ENCODE measurements around the gene RAD51B.
"Not testable (repeated sequence)": the region's sequence is repeated elsewhere in the genome, so short reads cannot be mapped to it uniquely, and the experiment has no call there.

Gene RAD51B

DNA sequence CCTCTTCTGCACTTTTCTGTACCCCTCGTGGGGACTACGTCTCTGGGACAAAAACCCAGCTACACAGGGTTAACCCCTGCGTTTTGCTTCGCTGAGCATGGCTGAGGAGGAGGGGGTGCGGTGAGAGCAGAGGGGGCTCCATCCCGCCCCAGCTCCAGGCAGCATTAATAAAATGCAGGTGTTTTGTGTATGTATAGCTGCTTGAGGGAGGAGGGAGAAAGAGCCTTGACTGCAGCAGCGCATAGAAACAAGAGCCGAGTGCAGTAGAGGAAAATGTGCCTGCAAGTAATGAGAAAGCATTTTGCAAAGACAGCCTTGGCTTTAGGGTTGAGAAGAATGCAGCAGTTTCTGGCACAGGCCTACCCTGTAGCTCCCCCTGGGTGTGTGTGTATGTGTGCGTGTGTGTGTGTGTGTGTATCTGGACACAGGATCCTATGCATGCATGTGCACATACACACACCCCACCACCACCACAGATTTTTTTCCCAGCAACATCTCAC lies 869.3 kb downstream of the RAD51B start:
- peak; percentile 83 for DNase-seq (ENCODE audit: low read depth)

DNA sequence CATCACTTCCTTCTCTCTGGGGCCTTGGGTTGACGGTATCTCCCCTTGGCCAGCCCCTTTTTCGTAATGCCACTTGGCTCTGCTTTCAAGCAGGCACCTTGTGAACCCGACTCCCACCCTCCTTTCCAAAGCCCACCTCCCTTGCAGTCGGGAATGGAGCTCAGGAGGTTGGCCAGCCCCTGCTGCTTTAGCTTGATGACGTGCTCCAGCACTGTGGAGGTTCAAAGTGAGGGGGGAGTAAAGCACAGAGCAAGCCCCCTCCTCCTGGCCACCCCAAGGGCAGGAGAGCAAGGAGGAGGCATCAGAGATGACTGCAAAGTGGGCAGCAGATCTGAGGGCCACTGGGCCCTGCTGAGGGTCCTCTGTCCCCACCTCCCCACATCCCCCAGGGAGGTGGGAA lies 869.9 kb downstream of the RAD51B start:
- no peak for DNase-seq (ENCODE audit: low read depth)

DNA sequence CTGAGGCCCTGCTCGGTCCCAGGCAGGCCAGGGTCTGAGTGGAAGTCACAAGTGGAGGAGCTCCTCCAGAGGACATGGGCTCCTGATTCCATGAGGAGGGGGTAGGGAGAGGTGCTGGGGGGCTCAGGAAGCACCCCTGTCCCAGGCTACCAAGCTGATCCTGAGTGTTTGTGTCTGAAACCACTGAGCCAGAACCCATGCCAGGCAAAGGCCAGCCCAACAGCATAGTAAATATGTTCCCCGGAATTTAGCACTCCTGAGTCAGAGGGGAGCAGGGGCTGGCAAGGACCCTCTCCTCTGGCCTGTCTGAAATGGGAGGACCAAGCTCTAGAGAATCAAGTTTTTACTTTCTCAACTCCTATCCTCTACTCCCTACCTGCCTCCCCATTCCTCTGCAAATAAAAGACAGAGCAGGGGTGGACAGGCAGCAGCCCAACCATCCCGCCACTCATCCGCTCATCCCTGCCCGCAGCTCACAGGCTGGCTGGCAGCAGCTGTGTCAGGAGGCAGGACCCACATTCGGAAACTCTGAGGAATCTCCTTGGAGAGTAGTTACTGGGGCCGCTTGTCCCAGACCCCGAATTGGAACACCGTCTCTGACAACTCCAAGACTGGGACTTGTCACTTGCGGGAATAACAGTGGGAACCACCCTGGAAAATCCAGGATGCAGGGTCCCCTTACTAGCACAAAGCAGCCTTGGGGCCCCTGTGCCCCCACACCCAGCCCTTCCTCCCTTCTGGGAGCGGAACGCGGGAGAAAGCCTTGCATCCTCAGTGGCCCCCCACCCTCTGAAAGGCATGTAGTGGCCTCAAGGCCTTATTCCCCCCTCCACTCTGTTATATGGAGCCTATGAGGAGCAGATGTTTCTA lies 870.7 kb downstream of the RAD51B start:
- no peak for DNase-seq (ENCODE audit: low read depth)

DNA sequence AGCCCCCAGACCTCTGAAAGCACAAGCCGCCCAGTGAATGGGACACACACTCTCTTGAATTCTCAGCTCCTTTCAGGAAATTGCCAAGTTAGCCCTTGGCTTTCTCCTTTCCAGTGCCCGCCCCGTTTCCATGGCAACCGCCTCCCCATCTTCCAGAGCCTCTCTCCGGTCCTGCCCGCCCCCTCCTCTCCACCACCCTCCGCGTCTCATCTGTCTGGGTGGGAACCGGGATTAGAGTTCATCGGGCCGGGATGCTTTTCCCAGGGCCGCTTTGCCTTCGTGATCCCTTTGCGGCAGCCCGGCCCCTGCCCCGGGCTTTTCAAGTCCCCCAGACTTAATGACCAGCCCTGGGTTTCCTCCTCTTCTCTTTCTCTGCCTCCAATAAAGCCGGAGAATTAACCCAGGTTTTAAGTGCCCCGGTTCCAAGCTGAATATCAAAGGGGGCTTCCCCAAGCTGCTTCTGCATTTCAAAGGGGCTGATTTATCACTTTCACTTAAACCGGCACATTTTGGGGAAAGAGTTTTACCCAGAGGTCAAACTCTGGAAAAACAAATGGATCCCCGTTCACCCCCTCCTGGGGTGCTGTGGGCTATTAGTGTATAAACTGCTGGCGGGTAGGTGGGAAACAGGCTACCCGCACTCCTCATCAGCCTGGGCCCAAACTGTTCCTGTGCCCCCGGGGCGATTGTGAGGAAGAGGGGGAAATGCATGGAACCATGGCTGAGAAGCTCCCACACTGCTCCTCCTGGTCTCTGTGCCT lies 871.6 kb downstream of the RAD51B start:
- DNase-seq (ENCODE audit: low read depth) = no peak

DNA sequence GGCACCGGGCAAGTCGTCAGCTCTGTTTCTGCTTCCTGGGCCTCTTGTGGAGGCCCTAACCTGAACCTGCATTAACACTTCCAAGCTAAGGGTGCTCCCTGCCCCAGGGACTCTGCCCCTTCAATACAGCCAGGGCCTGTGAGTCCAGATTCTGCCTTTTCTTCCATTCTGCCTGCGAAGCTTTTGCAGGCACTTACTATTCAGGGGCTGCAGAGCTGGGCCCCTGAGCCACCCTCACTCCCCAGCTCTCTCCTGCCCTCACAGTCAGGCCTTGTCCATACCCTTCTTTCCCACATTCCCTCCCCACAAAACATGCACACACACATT lies 872.2 kb downstream of the RAD51B start:
- no peak for DNase-seq (ENCODE audit: low read depth)

DNA sequence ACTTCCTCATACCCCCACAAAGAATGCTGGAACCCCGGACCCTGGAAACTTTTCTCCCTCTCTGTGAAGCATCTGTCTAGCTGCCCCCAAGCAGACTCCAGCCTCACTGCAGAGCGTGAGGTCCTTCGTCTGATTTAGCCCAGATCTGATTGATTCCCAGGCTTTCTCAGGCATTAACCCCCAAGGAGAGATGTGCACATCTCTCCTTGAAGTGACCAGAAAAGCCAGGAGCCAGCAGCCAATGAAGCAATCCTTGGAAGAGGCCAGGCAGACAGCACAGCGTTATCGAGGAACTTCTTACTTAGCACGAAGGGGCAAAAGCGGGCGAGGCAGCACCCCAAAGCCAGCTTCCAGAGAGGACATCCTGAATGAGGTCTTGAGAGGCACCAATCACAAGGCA lies 872.6 kb downstream of the RAD51B start:
- no peak for DNase-seq (ENCODE audit: low read depth)

DNA sequence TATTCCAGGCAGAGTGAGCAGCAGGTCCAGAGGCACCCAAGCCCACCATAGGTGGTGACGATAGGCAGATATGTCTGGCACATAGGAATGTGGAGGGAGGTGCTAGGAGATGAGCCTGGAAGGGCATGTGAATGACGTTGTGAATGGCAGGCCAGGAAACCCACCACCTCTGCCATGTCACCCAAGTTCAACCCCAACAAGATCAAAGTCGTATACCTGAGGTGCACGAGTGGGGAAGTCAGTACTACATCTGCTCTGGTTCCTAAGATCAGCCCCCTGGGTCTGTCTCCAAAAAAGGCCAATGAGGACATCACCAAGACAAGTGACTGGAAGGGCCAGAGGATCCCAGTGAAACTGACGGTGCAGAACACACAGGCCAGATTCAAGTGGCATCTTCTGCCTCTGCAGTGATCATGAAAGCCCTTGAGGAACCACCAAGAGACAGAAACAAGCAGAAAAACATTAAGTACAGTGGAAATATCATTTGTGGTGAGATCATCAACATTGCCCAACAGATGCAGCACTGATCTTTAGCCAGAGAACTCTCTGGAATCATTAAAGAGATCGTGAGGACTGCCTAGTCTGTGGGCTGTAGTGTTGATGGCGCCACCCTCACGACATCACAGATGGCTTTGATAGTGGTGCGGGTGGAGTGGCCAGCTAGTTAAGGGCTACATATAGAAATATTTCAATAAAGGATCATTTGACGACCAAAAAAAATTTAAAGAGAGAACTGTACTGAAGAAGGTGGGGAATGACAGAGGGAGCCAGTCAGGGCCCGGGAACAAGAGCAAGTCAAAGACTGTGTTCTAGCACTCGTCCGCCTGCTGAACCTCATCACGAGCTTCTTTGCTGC lies 873.6 kb downstream of the RAD51B start:
- peak; percentile 89 for DNase-seq (ENCODE audit: low read depth)

DNA sequence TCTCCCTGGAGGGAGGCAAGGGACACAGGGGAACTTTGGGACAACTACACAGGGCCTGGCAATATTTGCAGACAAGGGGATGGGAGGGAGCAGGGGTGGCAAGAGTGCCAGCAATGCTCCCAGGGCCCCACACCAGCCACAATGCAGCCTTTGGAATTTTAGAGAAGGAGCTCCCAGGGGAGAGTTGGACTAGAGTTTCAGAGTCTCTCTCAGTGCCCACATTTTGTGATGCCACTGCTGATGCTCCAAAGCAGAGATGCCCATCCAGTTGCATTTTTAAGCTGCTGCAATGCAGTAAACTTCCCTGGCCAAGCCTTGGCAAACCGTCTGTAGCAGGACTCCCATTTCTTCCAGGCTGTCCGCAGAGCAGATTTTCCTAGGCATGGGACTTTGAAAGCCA lies 874.3 kb downstream of the RAD51B start:
- DNase-seq (ENCODE audit: low read depth) = no peak

DNA sequence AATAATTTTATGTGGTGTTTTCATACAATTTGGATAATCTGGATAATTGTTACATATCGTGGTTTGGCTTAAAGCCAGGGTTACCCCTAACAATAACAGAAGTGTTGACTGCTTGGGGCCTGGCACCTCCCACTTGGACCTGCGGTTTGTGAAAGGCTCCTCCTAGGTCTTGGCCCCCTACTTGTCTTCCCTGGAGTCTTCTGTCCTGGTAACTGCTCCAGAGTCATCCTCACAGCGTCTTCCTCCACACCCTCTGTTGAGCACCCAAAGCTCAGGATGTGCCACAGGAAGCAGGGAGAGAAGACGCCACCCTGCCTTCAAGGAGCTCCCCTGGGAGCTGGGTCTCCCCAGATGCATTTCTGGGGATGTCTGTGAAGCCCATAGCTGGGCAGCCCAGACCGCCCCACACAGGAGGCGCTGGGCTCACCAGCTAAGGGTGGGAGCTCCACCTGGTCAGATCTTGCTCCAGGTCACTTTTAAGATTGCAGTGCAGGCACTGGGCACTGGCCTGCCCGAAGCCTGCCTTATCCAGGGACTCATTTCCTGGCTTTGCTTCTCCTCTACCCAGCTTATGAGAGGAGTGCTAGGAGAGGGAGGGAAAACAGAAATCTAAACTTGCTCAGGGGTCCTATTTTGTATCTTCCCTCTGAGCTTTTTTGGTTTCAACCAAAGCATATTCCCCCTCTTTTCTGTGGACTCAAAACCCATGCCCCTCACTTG lies 875.1 kb downstream of the RAD51B start:
- peak; percentile 71 for DNase-seq (ENCODE audit: low read depth)

DNA sequence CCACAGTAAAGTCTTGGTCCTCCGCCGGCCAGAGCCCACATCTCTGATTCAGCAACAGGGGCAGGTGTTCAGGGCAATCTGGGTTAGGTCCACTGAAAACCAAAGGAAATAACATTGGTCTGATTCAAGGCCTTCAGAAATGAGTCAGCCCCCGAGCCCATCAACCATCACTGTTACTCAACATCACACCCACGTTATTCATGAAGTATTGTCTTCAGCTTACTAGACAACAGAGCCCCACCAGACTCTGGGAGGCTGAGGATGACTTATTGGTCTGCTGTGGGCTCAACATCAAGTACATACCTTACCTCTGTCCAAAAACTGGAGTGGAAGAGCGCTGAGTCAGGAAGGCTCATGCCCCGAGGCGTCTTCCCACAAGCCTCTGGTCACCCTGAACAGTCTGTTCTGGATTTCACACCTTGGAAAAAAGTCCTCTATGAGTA lies 875.8 kb downstream of the RAD51B start:
- DNase-seq (ENCODE audit: low read depth) = peak; percentile 100

DNA sequence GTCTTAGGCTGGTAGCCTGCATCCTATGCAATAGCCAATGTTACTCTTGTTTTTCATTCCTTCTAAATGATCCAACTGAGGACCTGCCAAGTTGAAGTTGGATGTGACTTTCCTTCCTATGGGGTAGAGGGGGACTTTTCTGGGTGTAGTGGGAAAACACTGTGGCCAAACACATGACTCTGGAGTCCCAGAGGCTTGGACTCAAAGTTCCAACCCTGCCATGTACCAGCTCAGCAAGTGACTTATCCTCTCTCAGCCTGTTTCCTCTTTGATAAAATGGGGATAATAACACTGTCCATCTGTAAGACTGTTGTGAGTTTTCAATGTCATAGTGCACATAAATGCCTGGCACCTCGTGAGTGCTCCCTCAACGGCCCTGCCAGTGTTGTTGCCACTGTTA lies 876.3 kb downstream of the RAD51B start:
- no peak for DNase-seq (ENCODE audit: low read depth)

DNA sequence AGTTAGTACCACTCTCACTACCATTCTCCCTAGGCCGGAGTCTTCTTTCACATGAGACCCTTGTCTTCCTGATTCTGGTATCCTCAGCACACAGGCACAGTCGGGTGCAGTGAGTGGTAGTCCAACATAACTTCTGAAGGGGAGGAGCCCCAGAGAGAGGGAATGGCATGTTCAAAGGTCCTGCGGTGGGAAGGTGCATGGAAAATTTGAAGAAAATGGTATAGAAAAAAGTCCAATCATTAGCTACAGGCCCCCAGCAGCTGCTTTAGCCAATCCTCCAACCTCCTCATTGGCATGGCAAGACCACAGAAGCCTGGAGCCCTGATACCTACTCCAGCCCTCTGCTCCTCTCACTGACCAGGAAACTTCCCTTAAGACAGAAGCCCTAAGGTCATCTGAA lies 876.7 kb downstream of the RAD51B start:
- no peak for DNase-seq (ENCODE audit: low read depth)

DNA sequence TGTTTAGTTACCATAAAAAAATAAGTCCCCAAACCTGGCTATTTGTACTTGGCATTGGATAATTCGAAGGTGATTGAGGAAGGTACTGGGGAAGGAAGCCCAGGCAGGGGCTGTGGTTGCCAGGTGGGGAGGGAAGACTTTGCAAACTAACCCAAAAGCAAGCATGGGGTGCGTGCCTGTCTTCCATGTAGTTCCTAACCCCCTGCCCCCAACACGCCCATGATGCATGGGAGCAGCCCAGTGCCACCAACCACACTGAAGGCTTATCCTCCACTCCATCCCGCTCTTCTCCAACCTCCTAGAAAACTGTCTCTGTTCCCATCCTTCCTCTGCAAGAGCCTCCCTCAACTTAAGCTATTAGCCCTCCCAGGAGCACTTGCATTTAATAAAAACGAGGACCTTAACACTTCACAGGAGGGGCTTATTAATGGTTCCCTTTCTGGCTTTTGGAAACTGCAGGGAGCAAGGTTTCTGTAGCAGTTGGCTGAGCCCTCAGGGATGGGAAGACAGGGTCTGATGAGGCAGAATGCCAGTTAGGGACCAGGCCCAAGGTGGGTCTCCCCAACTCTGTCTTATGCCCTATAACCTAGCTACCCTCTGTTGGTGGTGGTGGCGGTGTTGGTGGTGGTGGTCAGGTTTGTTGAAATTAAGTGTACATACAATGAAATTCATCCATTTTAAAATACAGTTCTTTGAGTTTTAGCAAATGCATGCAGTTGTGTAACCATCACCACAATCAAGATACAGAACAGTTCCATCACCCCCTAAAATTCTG lies 877.3 kb downstream of the RAD51B start:
- DNase-seq (ENCODE audit: low read depth) = no peak

DNA sequence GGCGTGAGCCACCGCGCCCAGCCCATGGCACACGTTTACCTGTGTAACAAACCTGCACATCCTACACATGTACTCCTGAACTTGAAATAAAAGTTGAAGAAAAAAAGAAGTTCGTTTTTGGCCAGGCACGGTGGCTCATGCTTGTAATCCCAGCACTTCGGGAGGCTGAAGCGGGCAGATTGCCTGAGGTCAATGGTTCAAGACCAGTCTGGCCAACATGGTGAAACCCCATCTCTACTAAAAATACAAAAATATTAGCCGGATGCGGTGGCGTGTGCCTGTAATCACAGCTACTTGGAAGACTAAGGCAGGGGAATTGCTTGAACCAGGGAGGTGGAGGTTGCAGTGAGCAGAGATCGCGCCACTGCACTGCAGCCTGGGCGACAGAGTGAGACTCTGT lies 879.2 kb downstream of the RAD51B start:
- DNase-seq (ENCODE audit: low read depth) = not testable (repeated sequence)

DNA sequence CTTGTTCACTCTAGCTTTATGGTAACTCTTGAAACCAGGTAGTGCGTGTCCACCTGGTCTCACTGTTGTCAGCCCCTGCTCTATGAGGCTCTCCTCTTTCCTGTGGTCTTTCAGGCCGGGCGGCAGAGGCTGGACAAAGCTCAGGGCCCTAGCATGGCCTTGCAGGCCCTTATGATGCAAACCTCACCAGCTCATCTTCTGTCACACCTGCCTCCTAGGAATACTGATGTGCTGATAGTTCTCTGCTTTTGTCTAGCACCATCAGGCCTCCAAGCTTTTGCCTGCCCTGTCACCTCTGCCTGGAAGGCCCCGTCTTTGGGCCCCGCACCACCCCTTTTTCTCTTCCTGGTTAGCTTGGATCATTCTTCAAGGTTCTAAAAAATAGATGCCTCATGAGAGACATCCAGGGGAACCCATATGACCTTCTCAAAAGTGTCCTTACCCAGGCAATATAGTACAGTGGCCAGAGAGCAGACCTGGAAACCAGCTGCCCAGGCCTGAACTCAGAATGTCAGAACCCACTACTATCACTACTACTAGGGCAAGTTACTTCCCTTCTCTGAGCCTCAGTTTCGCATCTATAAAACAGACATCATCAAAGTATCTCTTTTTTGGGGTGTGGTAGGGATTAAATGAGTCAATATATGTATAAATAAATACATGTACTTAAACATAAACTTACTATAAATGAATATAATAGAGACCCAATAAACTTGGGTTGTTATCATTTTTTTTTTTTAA lies 881.6 kb downstream of the RAD51B start:
- DNase-seq (ENCODE audit: low read depth) = no peak

DNA sequence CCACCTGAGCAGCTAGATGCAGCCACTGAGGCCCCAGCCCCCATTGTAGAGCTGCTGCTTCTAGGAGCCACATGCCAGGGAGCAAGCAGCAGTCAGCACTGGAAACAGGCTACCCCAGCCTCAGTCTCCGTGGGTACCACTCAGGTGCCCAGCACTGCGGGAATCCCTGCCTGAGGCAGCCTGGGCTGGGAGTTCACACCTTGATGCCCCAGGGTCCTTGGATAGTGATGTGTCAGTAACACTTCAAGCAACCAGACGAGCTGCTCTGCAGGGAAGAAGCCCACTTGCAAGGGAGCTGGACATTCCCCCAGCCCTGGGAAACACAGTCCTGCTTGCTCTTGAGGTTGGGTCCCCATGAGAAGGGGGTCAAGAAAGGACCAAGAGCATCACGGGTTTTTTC lies 882.6 kb downstream of the RAD51B start:
- no peak for DNase-seq (ENCODE audit: low read depth)

DNA sequence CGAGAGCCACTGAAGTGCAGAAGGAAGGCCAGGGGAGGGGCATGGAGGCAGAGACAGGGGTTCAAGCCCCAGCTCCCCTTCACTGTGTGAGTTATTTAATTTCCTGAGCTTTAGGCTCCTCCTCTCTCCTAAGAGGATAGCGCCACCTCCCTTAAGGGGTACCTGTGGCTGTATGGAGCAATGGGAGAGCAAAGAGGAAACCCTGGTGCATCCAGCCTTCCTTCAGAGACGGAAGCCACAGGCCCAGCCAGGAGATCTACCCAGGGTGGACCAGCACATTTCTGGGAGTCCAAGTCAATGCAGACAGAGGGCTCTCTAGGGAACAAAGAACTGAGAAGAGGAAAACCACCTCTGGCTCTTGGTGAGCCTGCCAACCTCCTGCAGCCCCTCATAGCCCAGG lies 883.0 kb downstream of the RAD51B start:
- no peak for DNase-seq (ENCODE audit: low read depth)

DNA sequence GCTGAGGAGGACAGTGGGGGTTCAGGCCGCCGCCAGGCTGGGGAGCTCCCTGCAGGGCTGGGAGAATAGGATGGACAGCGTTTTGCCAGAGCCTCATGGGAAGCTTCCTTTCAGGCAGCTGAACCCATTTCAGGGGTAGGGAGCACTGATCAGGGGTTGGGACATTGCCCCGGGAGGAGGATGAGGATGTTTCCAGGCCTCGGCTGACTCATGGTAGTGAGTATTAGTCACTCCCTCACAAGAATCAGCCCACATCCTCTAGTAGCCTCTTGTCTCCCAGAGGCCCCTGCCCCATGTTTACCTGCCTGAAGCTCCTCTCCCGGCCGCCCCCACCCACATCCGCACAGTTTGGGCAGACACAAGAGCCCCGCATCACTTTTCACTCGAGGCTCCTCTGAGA lies 883.5 kb downstream of the RAD51B start:
- DNase-seq (ENCODE audit: low read depth) = peak; percentile 86

DNA sequence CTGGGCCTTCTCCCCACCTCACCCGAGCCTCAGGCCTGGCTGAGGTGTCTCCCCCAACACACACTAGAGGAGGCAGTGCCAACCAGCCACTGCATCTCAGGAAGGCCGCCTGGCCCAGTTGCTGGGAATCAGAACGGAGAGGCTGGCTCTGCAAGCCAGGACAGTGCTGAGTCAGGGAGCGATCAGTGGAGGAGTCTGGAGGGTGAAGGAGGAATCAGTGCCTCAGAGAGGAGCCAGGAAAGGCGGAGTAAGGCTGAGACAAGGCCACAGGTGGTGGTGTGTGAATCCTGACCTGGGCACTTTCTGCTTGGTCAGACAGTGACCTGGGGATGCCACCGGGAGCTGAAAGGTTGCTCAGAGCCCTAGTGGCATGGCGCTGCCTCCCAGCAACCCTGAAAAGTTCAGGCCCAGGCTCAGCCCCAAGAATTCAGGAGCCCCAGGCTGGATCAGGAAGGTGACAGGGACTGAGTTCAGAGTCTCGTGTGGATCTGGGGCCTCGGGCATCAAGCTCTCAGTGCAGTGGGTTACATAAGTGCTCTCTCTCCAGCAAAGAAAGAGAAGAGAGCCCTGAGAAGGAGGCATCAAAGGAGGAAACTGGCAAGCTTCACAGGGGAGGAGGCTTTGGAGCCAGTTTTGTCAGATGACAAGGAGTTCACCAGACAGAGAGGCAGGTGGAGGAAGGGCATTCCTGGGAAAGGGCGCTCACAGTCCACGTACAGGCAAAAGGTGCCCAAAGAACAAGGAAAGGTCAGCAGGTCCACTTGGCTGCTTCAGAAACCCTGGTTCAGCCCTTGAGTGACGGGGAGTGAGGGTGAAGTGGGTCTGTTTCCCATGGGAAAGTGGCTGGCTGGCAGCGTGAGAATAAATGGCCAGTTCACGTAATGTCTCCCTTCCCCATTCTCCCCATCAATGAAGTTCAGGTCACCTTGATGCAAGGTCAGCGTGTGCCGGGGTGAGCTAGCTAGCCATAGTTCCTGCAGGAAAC lies 885.4 kb downstream of the RAD51B start:
- DNase-seq (ENCODE audit: low read depth) = peak; percentile 61

All from iris pigment epithelial cell (primary cell).